HPDE6-E6E7 (cell line): ENCODE measurements around the gene PRKCA.
"Not testable (repeated sequence)": the region's sequence is repeated elsewhere in the genome, so short reads cannot be mapped to it uniquely, and the experiment has no call there.

Experiments used
- DNase-seq: peaks from one replicate; pipeline ENCODE4 v3.0.0; 2011; ENCODE audit warnings: missing footprints; ENCODE audit errors: extremely low spot score

The PRKCA gene

DNA sequence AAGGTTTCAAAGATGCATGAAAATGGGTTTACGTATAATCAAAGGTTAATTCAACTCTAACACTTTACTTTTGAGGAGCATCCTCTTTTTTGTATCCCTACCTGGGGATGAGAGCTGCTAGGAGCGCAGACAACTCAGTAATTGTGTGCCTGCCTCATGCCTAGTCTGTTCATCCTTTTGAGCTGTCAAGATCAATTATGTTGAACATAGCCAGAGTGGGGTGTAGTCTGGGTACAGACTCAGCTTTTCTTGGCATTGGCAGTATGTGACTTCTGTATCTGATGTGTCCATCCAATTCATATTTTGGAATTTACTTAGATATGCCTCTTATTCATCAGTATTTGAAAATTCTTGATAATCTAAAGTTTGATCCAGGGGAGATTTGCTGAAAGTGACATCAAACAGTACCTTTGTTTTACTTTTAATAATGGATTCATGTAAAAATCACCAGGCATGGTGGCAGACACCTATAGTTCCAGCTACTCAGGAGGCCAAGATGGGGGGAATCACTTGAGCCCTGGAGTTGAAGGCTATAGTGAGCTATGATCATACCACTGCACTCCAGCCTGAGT is 24.1 kb downstream of the PRKCA start:
- no peak for DNase-seq

DNA sequence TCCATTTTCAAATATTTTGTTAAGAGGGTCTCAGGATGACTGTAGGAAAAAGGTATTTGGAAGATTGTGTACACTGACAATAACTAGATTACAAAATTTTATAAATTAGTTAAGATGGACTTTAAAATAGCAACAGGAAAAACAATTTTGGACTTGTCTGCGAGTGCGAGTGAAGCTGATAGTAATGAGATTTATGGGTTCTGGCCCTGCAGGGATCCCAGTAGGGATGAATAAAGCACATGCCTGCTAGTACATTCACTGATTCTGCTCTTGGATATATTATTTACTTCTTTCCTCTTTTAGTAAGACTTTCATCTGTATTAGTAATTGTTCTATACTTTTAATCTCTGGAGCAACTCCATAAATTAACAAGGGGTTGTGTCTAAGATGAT is 28.2 kb downstream of the PRKCA start:
- DNase-seq, result no peak

DNA sequence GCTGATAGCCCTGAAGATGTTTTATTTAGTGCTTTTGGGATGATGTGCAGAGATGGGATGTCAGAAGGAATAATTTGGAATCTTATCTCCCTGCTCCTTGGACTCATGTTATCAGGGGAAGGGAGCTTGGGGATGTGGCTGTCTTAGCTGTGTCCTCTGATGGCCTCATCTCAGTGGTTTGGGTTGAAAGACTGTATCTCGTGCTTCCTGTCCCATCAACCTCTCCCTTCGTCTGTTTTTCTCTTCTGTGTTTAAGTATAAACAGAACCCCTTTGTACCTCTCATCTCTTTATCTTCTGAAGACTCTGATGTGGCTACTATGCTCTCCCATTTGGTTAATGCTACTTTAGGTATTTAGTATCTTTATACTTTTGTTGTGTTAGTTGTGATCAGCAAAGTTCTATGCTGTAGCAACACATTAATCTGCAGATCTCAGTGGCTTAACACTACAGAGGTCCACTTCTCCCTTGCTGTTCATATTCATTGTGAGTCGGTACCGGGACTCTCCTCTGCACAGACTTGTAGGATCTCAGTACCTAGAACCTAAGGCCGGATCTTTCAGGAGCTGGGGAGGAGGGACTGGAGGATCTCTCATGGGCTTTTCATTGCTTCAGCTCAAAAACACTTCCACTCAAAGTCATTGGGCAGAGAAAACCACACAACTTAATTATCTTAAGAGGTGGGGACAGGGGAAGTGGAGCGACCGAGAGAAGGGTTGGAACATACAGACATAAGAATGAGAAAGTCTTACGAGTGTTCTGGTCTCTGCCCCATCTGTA is 28.8 kb downstream of the PRKCA start:
- DNase-seq, result no peak

DNA sequence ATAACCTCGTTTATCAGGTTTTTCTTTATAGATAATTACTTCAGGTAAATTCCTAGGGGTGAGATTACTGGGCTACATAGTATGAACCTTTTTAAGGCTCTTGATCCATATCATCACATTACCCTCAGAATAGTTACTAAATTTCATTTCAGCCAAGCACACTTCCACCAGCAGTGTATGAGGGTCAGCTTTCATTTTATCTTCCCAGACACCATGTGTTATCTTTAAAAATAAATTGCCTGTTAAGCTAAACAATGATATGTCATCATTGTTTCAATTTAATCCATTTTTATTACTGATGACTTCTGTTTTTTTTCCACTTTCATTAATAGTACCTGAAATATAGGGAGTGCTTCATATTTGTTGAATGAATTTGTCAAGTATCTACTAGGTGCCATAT is 33.4 kb downstream of the PRKCA start:
- no peak for DNase-seq

DNA sequence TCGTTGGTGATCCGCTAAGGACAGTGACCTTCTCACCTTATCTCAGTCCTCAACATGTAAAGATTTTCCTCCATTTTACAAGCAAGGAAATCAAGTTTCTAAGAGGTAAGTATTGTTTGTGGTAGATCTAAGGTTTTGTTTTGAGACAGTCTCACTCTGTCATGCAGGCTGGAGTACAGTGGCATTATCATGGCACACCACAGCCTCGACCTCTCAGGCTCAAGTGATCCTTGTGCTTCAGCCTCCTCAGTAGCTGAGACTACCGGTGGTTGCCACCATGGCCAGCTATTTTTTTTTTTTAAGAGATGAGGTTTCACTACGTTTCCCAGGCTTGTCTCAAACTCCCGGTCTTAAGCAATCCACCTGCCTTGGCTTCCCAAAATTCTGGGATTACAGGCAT is 34.9 kb downstream of the PRKCA start:
- no peak for DNase-seq

DNA sequence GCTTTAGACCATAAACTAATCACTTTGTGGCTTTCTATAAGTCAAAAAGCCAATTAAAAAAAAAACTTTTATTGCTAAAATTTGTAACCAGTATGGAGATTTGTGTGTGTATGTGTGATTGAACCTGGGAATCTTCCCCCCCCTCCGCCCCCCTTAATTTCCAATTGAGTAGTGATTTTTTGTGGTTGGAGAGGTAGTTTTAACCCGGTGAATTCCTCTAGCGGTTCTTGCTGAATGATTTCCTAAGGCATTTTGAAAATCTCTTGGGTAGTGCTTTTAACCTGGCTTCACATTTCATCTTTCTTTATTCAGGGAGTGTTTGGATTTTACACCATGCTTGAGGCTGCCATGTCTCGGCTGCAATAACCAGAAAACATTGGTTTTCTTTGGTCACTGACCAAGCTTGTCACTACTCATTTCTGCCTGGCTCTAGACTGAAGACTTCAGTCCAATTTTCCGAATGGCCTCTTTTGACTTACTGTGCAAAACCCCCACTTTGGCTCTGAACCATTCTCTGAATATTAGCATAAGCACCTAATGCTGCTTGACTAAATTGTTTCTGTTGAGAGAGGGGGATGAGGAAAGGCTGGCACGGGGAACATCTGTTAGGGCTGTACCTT is 35.6 kb downstream of the PRKCA start:
- DNase-seq, result no peak

DNA sequence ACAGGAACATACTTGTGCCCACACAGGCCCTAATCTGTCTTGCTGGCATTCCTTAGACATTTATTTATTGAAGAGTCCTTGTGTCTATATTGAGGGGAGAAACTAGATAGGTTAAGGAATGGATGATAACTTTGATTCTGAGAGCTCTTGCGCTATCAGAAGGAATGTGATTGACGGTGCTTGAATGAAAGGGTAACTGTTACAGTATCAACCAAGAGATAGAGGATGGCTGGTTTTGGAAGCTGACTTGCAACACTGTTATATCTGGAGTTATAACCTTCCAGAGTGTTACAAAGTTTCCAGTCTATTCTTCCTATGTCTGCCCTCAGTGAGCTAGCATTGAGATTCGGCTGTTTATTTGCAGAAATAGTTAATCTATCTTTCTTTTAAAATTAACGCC is 36.5 kb downstream of the PRKCA start:
- no peak for DNase-seq

DNA sequence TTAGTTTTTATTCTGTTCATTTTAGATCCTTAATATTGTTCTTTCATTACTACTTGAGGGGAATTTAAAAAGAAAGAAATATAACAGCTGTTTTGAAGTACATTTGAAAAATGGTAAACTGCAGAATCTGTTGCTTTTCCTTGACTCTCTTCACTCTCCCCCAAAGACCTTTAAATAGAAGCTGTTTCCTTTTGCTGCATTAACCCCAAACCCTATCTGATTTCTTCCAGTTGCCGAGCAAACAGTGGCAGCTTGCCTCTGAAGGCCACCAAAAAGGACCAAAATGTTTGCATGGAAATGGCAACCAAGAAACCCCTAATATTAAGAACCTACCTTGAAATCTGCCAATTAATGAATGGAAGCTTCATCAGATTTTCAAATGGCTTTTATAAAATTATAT is 37.1 kb downstream of the PRKCA start:
- no peak for DNase-seq

DNA sequence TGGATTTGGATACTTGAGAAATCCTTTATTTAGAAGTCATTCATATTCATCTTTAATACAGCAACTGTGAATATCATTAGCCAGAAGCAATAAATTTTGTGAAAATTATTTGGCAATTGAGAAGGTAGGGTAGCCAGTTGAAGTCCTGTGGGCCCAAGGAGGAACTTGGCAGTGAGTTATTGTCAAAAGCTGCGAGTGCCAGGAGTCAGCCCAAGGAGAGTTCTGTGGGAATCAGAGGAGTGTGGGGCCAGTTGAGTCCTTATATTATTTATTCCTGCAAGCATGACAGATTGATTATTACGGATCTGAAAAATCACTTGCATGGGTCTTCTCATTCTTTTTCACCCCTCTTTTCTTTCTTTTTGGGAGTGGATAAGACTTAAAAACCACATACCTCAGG is 38.3 kb downstream of the PRKCA start:
- no peak for DNase-seq

DNA sequence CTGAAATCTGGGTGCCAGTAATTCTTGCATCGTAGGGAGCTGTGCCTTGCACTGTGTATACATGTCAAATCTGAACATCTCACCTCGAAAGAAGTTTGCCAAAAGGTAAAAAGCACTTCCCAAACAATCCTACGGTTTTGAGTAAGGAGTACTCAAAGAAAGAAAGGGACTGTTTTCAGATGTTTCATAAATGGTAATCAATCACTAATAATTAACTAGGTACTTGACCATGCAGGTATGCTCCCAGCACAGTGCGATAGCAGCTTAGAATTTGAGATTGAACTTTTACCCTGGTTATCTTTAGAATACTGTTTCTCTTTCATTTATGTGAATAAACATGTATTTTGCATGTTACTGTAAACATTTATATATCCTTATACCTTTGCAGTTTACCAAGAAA is 39.0 kb downstream of the PRKCA start:
- no peak for DNase-seq

DNA sequence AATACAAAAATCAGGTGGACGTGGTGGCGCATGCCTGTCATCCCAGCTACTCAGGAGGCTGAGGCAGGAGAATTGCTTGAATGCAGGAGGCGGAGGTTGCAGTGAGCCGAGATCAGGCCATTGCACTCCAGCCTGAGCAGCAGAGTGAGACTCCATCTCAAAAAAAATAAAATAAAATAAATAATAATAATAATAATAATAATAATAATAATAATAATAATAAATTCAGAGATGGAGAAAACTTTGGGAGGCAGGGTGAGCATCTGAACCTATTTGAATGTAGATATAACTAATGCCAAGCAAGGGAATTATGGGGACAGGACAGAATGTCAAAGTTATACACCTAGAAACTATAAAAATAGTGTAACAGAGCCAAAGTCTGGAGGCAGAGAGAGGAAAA is 39.9 kb downstream of the PRKCA start:
- not testable (repeated sequence) for DNase-seq

DNA sequence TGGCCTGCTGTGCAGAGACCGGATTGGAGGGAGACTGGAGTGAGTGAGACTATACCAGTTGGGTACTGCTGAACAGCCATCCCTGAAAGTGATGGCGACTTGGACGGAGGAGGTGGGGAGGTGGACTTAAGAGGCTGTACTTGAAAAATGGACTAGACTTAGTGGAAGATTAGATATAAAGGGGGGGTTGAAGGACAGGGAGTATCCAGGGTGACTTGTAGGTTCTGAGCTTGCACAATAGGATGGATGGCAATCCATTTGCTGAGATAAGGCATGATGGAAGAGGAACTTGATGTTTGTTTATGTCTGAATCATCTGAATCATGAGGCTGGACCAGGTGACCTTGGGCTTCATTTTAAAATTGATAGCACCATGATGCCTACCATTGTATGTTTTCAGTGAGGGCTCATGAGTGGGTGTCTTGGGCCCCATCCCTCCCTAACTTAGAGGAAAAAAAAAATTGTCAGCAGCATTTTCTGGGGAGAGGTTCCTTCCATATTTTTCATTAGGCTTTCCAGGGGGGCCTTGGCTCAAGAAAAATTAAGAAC is 41.2 kb downstream of the PRKCA start:
- no peak for DNase-seq

DNA sequence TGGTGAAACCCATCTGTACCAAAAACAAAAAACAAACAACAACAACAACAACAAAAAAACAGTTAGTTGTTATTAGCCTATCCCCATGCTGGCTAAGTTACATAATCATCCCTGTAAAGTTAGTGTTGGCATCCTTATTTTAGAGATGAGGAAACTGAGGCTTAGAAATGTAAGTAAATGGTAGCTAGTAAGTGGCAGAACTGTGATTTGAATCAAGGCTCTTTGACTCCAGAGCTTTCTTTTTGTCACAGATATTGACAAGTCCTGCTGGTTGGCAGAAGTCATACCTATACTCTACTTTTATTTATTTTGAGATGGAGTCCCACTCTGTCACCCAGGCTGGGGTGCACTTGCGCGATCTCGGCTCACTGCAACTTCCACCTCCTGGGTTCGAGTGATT is 42.1 kb downstream of the PRKCA start:
- no peak for DNase-seq

DNA sequence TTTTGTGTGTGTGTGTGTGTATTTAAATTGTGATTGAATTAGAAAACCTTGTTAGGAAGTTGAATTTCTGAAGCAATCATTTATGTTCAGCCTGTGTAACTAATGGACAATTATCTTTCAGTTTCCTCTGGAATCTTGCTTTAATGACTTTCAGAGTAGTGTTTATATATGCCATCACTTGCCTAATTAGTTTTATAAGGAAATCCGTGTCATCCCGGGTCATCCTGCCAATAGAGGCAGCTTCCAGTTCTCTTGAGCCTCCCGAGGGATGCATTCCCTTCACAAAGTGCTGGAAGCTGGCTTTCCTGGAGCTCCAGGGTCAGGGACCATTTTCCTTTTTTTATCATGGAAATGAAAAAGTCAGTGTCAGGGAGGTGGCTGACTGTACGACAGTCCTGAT is 42.9 kb downstream of the PRKCA start:
- DNase-seq, result no peak

DNA sequence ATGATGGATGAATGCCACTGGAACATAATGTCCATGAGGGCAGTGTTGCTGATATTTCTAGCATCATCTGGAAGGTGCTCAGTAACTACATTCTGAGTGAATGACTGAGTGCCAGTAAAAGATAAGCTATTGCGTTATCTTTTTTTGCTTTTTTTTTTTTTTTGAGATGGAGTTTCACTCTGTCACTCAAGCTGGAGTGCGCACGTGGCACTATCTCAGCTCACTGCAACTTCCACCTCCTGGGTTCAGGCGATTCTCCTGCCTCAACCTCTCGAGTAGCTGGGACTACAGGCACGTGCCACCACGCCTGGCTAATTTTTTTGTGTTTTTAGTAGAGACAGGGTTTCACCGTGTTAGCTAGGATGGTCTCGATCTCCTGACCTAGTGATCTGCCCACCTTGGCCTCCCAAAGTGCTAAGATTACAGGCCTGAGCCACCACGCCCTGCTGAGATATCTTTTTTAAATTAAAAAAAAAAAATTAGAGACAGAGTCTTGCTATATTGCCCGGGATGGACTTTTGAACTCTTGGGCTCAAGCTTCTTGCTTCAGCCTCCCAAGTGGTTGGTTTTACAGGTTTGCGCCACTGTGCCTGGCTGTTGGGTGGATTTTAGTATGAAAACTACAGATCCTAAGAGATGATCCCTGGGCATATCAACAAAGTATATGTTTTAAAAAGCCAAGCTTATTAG is 43.7 kb downstream of the PRKCA start:
- DNase-seq, result not testable (repeated sequence)

DNA sequence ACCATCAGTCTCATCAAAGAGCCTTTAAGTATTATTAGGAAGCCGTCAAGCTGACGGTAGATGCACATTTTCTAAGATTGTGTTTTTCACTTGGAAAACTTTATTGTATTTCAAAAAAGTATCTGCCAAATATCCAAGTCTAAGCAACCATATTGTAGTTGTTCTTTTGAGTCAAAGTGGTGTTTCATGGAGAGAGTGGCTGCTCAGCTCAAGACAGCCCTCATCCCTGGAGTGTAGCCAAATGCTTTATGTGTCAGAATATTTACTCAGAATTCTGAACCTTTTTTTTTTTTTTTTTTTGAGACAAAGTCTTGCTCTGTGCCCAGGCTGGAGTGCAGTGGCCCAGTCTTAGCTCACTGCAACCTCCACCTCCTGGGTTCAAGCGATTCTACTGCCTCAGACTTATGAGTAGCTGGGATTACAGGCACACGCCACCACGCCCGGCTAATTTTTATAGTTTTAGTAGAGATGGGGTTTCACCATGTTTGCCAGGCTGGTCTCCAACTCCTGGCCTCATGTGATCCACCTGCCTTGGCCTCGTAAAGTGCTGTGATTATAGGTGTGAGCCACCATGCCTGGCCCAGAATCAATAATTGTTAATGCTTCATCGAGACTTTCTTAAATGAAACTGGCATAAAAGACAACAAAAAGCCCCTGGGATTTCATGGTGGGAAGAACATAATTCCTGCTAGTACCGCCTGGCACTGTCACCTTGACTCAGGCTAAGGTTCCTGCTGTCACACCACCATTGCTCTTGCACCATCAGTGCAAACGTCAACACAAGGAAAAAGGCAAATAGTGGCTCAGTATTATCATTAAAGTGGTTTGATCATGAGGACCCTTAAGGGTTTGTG is 45.5 kb downstream of the PRKCA start:
- DNase-seq, result no peak

DNA sequence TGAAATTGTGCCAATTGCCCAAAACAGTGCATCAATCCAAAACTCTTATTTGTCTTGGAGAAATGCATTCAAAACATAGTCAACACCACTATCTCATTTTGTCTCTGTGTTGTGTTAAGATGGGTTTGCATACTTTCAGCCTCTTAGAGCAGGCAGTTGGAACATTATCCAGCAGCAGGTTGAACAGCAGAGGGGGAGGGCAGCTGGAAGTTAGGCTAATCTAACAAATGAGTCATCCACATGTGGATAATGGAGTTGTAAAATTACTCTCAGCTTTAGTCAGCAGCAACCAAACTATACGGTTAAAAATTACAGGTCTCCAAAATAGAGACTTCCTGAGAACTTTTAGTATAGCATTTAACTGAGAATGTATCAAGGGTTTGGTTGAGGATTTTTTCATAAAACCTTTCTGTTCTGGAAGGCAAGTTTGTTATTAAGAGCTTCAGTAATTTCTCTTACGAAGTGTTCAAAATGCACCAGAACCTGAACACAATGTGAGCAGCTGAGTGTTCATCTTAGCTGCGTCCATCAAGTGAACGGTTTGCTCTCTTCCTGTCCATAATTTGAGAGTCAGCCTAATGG is 46.3 kb downstream of the PRKCA start:
- DNase-seq, result peak; percentile 54

DNA sequence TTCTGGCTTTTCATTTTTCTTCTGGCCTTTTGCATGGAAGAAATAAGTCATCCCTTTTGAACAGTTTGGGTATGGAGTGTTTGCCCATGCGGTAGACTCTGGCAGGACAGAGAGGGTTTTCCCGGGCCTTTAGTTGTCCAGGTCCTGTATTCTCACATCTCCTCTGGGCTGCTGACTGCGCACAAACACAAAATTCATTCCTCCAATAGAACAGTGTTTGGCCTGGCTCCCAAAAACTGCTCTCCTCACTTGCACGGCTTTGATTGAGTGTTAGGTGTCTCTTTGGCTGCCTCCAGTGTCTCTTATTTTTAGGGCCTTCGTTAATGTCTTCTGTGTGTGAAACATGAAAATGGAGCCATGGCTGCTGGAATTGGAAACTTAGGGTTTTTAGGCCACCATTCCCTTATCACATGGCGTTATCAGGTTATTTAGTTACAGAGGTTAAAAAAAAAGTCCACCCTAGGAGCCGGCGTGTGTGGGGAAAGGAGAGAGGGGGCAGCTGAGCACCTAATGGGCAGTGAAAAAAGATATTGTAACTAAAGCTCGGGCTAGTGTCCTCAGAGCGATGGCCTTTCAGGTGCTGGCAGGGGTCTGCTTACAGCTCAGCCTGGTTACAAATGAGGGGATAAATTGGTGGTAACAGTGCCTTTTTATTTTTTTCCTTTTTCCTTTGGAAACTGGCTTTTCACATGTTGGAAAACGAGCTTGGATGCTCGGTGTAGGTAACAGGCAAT is 47.3 kb downstream of the PRKCA start:
- no peak for DNase-seq

DNA sequence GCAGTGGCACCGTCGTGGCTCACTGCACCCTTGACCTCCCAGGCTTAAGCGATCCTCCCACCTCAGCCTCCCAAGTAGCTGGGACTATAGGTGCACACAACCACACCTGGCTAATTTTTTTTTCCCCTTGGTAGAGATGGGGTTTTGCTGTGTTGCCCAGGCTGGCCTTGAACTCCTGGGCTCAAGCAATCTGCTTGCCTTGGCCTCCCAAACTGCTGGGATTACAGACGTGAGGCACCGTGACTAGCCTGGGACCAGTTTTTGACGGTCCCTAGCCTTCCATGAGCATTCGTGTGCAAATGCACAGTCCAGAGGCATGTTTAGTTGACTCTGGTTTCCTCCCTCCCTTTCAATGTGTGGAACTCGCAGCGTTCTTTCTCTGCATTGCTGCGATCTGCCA is 48.2 kb downstream of the PRKCA start:
- not testable (repeated sequence) for DNase-seq

DNA sequence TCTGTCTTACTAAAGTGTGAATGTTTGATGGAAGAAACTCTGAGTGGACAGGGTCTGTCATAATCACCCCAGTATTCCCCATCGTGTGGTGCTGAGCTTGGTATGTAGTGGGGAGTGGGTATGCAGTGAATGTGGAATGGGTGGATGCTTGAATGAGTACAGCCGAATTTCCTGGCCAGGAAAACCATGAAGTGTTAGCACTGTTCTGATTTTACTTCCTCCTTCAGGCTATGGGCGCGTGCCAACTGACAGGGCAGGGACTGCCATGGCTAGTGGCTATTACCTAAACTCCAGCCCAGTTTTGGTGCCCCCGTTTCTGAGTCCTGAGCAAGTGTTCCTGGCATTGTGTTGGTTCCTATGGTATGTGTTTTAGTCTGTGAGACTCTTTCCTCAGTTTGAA is 48.6 kb downstream of the PRKCA start:
- DNase-seq, result no peak
